Right kidney (tissue), 1 donor: Measurements from ENCODE around the gene EDEM3.
"Not testable (repeated sequence)": the region's sequence is repeated elsewhere in the genome, so short reads cannot be mapped to it uniquely, and the experiment has no call there.

ENCODE experiments used
- DNase-seq: peaks from one replicate; pipeline ENCODE4 v3.0.0-alpha.2; 2016

The EDEM3 gene

DNA sequence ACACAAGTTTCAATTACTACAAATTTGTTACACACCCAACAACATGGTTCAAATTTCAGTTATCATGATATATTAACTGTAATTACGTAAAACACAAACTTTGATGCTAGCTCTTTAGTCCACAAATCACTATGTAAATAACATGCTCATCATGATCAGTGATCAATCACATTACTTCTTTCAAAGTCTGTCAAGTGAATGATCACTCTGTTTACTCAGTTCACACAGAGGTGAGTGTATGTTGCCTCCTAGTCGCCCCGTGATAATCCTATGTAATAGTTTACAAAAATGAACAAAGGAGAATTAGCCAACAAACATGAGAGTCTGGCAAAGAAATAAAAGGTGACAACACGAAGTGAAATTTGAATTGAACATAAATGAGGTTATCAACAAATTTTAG, 14.3 kb downstream of the EDEM3 start:
- no peak for DNase-seq

DNA sequence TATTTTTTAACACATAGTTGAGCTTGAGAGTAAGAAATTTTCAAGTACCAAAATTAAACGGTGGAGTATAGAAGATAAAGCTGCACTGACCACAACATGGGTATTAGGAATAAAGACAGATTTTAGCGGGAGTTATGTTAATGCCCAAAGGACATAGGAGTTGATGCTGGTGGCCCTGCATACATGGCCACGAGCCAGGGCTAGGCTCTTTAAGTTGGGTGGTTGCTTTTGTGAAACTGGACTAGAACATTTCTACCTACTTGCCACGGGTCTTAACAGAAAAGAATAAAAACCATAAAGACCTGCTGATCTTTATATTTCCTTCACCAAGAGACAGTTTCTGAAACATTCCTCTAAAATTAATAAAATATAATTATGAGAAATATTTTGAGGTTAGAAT, 14.9 kb downstream of the EDEM3 start:
- DNase-seq: no peak

DNA sequence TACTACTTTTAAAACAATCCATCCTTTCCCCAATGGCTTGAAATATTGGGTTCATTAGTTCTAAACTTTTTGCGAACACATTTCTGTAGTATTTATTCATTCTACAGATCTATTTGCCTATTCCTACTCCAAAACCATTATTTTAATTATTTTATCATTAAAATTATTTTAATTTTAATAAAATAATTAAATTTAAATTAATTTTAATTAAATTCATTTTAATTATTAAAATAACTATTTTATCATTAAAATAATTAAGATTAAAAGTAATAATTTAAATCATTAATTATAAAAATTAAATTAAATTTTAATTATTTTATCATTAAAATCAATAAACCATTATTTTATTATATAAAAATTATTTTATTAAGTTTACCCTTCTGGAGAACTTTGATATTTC, 15.6 kb downstream of the EDEM3 start:
- no peak for DNase-seq

DNA sequence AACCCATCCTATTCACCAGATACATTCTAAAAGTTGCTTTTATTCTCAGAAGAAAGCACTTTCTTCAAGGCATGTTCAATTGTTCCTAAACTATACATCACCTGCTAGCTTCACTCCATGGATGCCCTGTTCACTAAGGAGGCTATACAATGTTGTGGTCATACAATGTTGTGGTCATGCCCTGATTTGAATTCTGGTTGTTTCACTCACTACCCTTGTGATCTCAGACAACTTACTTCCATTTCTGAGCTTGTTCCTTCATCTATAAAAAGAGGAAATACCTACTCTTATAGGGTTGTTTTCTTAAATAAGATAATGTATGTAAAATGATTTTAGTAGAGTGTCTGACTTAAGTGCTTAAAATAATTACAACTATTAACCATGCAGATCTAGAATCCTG, 19.7 kb downstream of the EDEM3 start:
- no peak for DNase-seq

DNA sequence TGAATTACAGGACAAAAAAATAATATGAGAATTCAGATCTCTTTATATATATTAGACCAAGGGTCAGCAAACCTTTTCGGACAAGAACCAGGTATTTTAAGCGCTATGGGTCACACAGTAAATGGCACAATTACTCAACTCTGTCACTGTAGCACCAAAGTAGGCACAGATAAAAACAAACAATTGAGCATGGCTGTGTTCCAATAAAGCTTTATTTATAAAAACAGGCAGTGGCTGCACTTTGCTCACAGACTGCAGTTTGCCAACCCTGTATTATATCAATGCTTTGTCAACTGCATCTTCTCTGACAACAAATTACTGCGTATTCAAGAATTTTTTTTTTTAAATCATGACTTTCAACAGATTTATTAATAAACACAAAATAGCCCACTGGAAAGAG, 29.8 kb downstream of the EDEM3 start:
- no peak for DNase-seq

DNA sequence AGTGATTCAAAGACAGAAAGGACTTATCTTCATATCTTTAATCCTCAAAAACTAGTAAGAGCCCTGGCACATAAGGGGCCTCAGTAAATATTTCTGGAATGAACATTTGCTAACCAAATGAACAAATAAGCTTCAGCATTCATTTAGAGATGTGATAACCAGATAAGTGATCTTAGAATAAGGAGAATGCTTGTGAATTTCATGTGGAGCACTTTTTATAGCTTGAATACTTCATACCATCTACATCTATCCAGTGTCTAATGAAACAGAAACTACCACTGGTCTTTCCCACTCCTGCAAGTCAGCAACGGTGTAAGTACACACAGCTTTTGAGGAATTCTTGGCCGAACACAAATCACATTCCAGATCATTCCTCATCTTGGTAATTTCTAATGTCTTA, 38.5 kb downstream of the EDEM3 start:
- DNase-seq: no peak

DNA sequence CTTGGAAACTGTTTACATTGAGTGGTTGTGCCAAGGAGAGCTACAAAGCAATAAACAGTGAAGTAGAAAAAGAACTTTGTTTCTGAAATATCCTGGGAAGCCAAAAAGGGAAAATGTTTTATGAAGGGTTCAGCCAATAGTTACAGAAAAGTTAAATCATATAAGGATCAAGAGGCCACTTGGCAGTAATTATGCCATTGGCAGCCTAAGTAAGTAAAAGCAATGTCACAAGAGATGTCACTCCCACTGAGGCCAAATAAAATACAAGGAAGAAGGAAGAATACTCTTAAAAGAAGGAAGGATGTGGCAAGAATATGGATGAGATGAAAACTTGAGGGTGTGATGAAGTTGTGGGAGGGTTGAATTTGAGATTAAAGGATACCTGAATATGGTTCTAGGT, 45.2 kb downstream of the EDEM3 start:
- no peak for DNase-seq

DNA sequence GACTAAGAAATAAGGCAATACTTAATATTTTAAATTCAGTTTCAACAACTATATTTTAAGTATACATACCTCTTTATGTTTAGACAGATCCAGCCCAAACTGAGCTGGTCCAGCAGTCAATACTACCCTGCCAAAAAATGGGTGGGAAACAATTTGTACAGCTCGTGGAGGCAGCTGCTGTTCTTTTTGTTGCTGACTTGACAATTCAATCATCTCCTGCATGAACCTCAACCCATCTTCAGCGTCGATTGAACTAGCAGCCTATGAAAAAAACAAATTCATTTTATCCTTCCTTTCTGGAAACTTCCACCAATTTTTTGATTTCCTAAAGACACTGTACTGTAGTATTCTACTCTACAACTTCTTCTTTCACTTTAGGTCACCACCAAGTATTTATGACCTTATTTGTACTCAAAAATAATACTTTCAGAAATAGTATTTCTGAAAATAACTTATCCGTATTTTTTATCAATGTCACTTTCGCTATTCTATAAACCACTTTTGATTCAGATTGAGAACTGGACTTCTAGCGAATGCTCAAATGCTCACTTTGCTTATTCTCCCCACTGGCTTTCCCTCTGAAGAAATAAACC, 46.5 kb downstream of the EDEM3 start:
- no peak for DNase-seq

DNA sequence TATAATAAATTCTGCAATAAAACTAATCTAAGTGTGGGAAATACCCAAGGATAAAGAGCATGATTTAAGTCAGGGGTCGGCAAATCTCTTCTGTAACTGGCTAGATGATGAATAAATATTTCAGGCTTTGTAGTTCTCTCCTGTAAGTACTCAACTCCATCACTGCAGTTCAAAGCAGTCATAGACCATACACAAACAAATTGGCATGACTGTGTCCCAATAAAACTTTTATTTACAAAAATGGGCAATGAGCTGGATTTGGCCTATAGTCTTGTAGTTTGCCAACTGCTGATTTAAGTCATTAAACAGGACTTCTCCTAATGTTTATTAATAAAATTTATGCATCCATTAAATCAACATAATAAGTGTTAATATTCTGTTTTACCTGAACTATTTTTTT, 49.4 kb downstream of the EDEM3 start:
- no peak for DNase-seq

DNA sequence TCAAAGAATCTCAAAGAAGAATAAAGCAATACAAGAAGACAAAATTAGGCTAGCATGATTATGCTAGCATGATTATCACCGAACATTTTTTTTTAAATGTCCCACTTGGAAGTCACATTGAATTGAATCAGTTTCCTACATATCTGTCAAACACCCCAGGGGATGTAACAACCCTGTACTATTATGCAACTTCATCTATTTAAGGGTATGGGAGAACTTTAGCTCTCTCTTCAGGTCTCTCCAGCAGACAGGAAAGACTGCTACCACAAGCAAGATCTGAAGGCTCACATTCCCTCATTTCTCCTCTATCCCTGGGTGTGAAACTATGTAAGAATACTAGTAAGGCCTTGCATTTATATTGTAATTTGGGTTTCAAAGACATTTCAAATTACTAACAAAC, 52.8 kb downstream of the EDEM3 start:
- DNase-seq: no peak

DNA sequence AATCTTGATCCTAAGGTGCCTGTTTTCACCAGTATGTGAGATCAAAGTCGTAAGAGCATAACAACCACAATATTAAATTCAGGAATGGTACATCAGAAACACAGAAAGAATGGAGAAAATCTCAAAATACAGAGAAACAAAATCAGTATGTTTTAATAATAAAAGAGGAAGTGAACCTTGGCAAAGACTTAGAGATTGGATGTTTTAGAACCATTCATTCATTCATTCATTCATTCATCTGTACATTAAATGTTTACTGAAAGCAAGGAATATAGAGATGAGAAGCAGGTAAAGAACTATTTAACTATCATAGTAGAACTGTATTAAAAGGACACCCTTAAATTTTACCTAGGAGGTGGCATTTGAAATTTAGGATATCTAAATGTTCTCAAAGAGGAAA, 55.7 kb downstream of the EDEM3 start:
- DNase-seq: no peak

DNA sequence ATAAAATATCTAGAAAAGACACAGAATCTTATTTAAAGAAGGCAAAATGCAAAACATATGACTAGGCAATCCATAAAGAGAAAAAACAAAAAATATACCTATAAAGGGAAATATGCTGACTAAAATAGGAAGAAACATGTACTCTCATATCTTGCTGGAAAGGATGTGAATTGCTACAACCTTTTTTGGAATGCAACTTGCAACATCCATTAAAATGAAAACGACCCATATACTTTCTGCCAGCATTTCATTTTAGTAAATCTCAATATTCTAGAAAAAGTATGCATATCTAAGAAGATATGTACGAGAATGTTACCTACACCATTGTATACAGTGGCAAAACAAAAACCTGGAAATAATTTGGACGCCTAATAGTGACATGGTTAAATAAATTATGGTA, 56.6 kb downstream of the EDEM3 start:
- no peak for DNase-seq

DNA sequence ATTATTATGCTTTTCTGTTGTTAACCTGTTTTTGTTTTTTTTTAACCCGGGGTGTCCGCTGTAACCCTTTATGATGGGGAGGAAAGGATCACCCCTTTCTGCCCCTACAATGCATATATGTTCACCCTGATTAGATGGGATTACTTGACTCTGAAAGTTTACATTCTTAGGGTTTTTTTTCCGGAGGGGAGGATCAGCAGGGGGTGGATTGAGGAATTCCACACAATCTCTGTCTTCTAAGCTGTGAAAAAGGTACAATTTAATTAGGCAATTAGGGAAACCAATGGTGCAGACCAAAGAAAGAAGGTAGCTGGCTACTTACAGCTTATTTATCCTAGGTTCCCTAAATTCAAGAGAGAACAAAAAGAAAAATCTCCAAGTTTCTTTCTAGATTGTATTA, 58.3 kb downstream of the EDEM3 start:
- no peak for DNase-seq

DNA sequence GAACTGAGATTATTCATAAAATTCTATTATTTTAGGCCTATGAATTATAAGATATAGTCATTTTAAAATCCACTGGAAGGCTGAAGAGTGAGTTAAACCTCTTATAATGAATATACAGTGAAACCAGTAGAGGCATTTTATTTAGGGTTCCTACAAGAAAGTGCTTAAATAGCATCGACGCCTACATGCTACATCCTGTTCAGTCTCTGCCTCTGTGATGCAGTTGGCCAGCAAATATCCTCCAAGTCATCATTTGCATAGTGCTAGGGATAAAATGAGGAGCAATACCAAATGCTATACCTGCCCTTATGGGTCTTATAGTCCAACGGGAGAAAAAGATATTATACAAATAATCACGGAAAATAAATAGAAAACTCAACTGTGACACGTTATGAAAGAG, 59.6 kb downstream of the EDEM3 start:
- DNase-seq: no peak

DNA sequence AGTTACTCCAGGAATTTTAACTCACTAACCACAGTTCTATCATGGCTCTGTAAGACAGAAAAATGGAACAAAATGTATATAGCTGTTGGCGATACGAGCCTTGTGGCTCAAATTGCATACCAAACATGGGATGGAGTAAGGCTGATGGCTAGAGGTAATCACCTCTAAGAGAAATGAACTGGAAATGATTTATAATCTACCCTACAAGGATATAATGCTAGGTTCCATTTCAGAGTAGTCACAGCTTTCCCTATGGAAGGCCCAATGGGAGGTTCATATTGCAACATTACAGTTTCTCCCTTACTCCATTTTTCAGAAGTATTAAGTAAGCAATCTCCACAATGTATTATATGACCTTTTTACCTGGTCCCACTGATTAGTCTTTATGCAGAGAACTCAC, 61.6 kb downstream of the EDEM3 start:
- no peak for DNase-seq

DNA sequence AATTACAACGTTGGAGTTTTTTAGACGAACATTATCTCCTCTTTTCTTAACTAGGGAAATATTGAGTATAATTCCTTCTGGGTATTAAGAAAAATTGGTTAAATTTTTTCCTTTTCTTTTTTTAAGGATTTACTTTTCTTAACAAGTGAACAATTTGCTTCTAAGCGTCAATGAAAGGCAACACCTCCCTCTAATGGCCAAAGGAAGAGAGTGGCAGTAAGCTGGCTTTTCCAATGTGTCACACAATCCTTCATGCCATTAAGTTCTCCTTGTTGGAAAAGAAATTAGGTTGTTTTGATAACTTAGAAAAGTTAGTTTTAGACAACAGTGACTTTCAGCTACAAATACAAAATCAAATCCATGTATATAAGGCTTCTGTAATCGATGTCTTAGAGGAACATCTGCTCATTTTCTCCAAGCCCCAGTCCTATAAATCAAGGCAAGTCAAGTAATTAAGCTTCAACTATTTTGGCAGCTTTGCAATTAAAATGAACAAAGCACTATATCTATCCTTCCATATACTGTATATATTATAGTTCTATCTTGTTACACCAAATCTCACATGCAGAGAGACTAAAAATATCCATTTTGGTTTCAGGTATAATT, 62.8 kb downstream of the EDEM3 start:
- peak; percentile 18 for DNase-seq

DNA sequence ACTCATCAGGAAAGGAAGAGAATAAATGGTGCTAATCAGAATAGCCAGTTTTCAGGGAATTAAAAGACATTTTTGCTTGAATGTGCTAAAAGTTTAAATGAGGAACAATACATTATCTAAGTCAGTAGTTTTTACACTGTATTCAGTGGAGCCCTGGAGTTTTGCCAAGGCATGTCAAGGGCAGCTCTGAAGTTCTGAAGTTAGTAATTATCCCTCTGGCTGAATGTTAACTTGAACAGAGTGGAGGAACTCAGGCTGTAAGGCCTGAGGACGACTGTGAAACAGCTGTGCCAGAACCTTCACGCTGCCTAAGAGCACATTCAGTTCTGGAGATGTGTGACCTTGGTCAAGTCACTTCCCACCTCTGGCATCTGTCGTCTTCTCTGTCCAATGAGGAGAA, 68.1 kb downstream of the EDEM3 start:
- no peak for DNase-seq

DNA sequence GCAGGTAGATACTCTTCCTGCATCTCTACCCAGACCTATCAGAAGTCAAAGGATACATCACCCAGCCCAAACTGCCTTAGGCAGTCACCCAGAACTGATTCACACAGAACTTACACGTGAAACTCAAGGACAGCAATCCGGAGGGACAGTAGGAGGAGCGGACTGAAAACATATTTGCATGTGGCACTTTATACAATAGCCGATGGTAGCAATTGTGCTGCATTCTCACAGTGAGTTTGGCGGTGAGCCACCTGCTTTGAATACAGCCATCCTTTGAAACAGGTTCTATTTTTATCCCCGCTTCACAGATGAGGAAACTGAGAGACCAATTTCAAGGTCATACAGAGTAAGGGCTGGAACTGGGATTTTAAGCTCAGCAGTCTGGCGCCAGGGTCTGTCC, 69.5 kb downstream of the EDEM3 start:
- DNase-seq: no peak

DNA sequence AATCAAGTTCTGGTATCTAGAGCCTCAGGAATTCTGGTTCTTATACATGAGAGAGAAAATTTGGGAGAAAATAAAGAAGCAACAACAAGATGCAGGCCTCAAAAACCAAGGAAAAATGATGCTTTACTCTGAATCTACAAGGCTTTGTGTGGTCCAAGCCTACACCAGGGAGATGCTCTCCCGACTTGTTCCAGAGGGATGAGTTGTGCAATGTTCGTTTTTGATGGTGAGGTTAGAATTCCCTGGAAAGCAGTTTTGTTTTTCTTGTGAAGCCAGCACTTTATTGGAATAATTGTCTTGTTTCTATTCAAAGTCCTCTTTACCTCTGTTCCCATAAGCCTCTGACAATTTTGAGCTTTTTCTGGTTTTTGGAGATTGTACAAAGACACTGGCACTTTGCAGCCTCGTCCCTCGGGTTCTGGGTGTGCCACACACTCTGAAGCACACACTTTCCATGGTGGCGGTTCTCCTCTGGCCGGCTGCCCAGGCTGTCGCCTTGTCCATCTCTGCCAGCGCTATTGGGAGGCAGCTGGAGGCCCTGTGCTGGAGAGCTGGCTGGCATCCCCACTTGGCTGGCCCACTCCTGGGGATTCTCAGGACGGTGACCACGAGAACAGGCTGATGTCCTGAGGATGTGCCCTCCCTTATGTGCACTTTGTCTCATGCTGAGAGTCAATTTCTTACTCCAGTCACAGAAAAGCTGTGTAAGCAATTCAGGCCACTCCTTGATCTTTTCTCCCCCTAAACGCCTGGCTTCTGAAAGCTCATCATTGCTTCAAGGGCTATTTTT, 70.2 kb downstream of the EDEM3 start:
- DNase-seq: no peak

DNA sequence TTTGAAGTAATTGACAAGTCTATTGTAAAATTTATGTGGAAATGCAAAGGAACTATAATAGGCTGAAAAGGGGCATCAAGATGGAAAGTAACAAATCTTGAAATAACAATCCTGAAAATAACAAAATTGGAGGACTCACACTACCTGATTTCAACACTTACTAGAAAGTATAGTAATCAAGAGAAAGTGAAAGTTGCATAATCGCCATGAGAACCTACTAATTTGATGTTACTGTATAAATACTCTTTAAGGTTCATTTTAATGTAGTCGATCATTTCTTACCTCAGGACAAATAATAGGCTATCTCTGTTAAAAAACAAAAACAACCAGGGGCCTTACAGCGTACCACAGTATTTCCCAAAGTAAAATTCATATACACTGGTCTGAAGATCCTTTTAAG, 71.7 kb downstream of the EDEM3 start:
- no peak for DNase-seq

DNA sequence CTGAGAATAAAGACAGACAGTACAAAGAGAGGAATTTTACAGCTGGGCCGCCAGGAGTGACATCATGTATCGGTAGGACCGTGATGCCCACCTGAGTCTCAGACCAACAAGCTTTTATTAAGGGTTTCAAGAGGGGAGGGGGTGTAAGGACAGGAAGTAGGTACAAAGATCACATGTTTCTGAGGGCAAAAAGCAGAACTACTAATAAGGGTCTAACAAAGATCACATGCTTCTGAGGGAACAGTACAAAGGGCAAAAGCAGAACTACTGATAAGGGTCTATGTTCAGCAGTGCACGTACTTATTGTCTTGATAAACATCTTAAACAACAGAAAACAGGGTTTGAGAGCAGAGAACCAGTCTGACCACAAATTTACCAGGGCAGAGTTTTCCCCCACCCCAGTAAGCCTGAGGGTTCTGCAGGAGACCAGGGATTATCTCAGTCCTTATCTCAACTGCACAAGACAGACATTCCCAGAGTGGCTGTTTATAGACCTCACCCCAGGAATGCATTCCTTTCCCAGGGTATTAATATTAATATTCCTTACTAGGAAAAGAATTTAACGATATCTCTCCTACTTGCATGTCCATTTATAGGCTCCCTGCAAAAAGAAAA, 73.9 kb downstream of the EDEM3 start:
- DNase-seq: not testable (repeated sequence)

DNA sequence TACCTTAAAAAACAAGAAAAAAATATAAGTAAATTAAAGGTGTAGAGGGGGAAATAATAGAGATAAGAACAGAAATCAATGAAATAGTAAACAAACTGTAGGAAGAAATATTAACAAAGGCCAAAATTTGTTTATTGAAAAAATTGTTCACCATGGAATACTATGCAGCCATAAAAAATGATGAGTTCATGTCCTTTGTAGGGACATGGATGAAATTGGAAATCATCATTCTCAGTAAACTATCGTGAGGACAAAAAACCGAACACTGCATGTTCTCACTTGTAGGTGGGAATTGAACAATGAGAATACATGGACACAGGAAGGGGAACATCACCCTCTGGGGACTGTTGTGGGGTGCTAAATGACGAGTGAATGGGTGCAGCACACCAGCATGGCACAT, 75.2 kb downstream of the EDEM3 start:
- not testable (repeated sequence) for DNase-seq

DNA sequence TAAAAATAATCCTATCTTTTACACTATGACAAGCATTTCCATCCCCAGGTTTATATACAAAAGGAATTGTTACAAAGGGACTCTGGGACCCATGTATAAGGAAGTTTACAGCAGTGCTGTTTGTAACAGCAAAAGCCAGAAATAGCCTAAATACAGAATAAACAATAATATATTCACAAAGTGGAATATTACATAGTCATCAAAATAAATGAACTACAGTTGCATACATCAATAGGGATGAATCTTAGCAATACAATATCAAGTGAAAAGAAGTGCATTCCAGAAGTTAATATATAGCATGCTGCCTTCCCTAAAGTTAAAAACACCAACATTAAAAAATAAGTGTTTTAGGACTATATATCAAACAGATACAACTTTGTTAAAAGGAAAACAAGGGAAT, 77.3 kb downstream of the EDEM3 start:
- no peak for DNase-seq

DNA sequence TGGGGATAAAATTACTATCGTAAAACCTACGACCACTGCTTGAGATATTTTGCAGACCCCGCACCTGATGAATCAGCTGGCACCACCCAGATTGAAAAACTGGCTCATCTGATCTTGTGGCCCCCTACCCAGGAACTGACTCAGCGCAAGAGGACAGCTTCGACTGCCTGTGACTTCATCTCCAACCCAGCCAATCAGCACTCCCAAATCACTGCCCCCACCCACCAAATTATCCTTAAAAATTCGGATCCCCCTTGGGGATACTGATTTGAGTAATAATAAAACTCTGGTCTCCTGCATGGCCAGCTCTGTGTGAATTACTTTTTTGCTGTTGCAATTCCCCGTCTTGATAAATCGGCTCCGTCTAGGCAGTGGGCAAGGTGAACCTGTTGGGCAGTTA, 81.4 kb downstream of the EDEM3 start:
- DNase-seq: no peak
